HG03108 (cell line): ENCODE results near the gene RRP8.

Experiments used
- ATAC-seq: cut with Tn5 transposase; IDR thresholded peaks from one replicate; pipeline ENCODE4 v1.9.1; 2021; ENCODE audit warnings: moderate library complexity; ENCODE audit not compliant: unreplicated experiment

The RRP8 gene

DNA sequence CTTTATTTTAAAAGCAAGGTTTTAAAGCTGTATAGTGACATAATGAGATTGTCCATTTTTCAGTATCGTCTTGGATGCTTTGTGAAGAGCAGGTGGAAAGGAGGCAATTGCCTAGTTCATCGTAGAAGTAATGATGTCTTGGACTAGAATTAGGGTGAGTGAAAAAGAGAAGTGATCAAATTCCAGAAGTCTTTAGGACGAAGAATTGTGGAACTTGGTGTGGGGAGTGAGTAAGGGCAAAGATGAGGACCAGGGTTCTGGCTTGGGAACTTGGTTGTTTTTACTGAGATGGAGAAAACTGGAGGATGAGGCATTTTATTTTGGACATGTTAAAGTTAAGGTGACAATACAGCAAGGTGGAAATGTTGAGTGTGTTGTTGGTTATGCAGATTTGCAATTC is 1.4 kb upstream of the RRP8 start:
- ATAC-seq: no peak

DNA sequence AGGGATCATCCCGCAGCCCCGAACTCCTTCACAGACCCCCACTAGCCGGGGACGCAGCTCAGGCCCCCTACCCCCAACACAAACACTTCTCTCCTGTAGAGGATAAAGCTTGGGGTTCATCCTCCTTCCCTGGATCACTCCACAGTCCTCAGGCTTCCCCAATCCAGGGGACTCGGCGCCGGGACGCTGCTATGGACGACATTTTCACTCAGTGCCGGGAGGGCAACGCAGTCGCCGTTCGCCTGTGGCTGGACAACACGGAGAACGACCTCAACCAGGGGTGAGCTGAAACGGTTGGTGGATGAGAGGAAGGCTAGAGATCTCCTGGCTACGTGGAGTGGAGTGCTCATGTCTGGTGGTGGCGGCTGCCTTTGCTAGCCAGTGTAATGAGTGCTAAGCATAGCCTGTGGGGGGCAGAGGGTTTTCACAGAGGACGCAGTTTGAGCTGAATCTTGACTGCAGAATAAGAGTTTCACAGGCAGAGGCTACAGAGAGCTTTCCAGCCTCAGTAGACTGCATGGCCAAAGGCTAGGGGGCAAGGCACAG is 738 bp upstream of the RRP8 start:
- peak; percentile 33 for ATAC-seq

DNA sequence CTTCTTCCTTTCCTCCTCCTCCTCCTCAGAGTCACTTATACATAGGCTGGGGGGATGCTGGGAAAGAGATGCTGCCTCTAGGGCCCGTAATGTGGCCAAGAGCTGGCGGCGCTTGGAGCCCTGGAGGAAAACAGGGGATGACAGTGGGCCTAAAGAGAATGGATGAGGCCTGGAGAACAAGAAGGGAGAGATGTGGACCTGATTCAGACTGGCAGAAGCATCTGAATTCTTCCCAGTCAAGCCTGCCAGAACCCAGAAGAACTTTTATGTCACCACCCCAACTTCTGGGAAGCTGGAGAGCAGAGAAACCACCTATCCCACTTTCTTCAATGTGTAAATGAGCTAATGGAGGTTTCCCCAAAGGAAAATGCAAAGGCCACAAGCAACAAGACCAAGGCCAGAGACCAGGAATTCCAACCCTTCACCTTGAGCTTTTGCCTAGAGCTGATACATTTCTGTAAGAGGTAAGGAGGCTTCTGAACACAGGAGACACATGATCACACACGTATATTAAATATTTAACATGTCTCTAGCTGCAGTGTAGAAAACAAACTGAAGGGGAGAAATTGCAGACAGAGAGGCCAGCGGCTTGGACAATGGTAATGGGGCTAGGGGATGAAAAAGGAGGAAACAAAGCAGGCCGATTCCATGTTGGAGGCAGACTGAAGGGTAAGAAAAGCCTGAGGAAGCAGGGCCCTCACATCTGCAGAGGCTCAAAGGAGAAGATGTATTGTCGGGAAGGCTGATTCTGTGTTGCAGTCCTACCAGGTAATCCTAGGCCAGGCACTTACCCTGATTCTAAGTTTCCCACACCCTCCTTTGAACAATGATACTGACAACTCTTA is 1.1 kb downstream of the RRP8 start:
- no peak for ATAC-seq

DNA sequence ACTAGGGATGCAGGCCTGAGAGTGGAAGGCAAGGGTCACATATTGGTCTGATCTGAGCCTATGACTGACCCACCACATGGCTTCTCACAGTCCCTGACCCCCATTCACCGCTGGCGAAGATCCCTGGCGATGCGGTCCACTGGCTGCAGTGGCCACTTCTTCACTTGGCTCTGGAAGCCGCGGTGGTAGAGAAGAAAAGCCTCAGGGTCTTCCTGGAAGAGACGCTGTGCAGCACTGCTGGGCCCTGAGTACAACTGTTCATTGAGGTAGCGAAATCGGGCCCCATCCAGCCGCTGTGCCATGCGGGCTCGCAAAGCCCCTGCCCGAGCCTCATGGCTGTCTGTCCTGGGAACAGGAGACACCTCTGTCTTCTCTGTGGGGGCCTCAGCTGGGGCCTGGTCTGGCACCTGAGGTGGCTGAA is 2.4 kb downstream of the RRP8 start:
- no peak for ATAC-seq

DNA sequence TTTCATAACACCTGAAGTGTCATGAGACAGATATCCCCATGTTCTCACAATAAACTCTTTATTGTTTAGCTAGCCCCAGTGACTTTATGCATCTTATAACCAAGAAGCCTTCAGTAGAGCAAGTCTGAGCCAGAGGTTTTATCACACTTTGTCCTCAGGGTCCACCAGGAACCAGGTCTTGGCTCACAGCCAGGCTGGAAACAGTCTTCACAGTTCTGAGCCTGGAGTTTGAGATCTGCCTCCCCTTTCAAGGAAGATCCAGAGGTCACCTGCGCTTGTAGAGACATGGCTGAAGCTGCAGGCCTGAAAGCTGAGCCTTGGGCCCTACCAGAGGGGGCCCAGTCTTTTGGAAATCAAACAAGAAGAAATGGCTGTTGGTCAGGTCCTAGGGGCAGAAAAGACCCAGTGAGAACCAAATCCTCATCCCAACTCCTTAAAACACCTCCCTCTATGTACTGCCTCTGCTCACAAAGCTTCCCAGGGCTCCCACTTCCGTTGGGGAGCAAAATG is 3.5 kb downstream of the RRP8 start:
- no peak for ATAC-seq

DNA sequence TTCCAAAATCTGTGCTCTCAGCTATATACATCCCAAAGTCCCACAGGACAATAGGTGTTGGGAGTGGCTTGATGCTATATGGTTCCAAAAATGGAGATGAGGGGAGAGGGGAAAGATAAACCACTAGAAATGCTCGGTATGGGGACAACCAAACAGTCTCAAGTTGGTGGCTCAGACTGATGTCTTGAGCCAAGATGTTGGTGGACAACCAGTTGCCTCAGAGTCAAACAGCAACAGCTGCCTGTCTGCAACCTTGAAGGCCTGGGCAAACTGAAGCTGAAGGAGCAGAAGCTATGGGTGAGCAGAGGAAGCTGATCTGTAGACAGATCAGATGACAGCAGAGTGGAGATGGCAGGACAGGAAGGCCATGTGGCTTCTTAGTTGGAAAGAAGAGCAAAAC is 4.0 kb downstream of the RRP8 start:
- ATAC-seq: no peak

DNA sequence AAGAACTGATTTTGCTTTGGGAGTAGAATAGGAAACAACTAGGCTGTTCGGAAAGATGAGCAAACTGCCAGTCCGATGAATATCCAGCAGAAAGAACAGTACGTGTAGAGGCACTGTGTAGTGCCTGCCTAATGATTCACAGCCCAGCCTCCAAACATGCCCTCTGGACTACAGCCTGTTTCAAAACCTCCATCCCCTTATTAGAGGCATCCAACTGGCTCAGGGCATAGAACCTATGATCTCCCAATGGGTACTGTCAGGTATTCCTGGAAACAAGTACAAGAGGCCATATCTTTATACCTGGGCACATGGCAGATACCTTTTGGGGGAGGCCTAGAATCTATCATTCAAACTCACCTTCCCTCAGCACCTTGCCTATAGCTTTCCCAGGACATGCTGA is 4.9 kb downstream of the RRP8 start:
- ATAC-seq: no peak

DNA sequence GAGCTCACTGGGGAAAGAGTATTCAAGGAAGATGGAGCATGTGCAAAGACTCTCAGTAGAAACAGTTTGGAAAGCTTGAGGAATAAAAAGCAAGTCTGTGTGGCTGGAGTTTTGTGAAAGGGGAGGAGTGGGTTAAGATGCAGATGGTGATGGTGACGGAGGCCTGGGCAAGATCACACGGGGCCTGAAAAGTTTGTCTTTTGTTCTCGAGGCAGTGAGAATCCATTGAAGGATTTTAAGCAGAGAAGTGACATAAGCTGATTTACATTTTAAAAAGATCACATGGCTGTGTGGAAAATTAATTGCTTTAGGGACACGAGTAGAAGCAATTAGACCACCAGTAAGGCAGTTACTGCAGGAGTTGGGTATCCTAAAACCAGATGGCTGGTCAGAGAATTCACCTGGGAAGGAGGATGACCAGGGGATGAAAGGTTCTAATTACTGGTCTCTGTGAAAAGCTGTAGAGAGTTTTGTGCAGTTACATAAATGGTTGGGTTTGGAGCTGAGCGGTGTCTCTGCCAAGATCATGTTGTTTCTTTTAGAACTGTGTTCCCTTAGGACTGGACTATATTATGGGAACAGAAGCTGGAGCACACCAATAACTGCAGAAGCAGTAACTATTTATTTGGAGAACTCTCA is 7.1 kb downstream of the RRP8 start:
- ATAC-seq: no peak

DNA sequence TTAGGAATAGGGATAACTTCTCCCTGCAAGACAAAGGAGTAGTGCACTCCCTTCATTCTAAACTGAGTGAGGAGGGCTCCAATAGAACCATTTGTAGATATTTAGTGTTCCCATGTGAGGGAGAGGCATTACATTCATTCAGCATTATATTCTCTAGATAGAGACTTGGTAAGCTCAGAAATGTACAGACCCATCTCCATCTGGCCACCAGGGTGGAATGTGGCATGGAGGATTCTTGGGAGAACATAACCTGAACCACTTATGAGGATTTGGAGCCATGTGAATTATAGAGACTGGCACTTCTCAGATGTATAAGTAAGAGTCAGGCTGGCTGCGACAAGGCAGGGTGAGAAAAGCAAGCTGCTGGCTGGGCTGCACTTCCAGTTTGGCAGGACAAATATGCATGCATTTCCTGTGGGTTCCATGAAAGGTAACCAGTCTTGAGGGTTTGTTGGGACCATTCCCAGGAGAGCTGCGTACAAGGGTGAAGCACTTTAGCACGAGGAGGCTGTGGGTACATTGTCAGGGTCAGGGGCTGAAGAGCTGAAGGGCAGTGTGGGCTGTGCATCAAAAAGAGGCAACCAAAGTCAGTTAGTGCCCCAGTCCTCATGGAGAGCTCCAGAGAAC is 9.2 kb downstream of the RRP8 start:
- no peak for ATAC-seq

DNA sequence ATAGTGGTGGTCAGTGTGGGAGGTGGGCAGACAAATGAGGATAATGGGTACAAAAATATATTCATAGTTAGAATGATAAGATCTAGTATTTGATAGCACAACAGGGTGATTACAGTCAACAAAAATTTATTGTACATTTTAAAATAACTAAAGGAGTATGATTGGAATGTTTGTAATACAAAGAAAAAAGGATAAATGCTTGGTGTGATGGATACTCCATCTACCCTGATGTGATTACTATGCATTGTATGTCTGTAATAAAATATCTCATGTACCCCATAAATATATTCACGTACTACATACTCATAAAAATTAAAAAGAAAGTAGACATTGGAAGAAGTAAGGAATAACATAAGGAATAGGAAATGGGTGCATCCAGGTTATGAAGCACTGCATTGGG is 15.4 kb downstream of the RRP8 start:
- no peak for ATAC-seq

DNA sequence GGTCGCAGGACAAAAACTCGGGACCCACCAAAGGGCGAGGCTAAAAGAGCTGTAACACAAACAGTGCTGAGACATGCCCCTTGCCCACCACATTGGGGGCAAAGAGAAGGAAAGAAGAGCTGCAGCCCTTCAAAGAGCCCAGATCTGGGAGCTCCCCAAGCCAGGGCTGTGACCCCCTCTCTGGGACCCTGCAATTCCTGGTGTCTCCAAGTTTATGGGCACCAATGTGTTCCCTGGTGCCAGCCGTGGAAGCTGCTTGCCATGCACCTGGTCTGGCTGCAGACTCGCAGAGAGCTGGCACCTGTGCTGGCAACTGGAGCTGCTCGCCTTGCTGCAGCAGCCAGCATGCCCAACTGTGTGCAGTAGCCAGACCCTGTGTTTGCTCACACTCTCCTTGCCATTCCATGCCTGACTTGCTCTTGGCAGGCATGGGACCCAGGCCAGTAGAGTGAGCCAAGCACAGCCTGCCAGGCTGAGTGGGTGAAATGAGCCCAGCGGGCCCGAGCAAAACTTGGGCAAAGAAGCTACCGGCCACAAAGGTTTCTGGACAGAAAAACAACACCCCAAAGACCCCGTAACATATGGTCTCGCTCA is 16.0 kb downstream of the RRP8 start:
- ATAC-seq: no peak

DNA sequence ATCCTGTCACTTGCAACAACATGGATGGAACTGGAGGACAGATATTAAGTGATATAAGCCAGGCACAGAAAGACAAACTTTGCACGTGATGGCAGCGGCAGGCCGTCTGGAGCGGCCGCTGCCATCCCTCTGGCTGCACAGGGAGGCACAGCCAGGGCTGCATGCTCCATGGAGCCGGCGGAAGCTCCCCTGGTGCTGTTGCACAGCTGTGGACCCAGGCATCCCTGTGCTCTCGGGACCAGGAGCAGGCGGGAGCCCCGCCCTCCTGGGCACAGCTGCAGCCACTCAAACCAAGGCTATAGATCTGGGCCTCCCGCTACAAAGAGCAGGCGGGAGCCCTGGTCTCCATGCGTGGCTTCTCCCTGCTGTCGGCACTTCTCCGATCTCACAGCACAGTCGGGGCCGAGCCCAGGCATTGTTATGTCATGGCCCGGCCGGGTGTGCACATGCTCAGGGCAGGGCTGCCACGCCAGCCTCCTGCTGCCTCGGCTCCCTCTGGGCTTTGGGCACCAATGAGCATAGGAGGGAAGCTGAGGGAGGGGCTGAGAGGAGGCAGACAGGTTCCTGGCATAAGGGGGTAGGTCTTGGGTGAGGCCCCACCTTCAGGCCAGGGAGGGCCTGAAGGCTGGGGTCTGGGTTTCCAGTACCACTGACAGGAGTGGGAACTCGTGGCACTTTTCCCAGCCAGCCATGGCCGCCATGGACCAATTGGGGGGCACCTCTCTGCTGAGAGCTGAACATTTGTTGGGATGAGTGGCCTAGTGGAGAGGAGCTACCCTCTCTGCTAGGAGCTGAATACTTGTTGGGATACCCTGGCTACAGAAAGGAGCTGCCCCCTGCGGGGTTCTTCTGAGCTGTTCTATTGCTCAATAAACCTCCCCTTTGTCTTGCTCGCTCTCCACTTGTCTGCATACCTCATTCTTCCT is 16.7 kb downstream of the RRP8 start:
- ATAC-seq: no peak

DNA sequence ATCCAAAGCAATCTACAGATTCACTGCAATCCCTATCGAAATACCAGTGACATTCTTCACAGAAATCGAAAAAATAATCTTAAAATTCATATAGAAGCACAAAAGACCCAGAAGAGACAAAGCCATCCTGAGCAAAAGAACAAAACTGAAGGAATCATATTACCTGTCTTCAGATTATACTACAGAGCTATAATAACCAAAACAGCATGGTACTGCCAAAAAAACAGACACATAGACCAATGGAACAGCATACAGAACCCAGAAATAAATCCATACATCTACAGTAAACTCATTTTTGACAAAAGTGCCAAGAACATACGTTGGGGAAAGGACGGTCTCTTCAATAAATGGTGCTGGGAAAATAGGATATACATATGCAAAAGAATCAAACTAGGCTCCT is 18.9 kb downstream of the RRP8 start:
- ATAC-seq: no peak

DNA sequence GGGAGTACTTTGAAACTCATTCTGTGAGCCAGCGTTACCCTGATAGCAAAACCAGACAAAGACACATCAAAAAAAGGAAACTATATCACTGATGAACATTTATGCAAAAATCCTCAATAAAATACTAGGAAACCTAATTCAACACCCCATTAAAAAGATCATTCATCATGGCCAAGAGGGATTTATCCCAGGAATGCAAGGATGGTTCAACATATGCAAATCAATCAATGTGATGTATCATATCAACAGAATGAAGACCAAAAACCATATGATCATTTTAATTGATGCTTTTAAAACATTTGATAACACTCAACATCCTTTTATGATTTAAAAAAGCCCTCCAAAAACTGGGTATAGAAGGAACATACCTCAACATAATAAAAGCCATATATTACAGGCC is 19.8 kb downstream of the RRP8 start:
- no peak for ATAC-seq

DNA sequence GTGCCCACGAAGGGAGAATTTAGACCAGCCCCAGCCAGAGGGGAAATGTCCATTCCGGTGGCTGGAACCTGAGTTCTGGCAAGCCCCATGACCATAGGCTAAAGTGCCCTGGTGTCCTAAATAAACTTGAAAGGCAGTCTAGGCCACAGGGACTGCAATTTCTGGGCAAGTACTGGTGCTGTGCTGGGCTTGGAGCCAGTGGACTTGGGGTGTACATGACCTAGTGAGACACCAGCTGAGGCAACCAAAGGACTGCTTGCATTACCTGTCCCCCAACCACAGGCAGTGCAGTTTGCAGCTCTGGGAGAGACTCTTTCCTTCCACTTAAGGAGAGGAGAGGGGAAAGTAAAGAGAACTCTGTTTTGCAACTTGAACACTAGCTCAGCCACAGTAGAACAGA is 23.7 kb downstream of the RRP8 start:
- ATAC-seq: no peak

DNA sequence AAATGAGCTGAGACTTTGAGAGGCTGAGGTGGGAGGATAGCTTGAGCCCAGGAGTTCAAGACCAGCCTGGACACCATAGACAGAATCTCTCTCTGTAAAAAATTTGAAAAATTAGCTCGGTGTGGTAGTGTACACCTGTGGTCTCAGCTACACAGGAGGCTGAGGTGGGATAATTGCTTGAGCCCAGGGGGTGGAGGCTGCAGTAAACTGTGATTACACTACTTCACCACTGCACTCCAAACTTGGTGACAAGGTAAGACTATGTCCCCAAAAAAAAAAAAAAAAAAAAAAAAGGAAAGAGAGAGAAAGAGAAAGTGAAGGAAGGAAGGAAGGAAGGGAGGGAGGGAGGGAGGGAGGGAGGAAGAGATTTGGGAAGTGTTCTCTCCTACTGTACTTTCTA is 25.3 kb downstream of the RRP8 start:
- no peak for ATAC-seq

DNA sequence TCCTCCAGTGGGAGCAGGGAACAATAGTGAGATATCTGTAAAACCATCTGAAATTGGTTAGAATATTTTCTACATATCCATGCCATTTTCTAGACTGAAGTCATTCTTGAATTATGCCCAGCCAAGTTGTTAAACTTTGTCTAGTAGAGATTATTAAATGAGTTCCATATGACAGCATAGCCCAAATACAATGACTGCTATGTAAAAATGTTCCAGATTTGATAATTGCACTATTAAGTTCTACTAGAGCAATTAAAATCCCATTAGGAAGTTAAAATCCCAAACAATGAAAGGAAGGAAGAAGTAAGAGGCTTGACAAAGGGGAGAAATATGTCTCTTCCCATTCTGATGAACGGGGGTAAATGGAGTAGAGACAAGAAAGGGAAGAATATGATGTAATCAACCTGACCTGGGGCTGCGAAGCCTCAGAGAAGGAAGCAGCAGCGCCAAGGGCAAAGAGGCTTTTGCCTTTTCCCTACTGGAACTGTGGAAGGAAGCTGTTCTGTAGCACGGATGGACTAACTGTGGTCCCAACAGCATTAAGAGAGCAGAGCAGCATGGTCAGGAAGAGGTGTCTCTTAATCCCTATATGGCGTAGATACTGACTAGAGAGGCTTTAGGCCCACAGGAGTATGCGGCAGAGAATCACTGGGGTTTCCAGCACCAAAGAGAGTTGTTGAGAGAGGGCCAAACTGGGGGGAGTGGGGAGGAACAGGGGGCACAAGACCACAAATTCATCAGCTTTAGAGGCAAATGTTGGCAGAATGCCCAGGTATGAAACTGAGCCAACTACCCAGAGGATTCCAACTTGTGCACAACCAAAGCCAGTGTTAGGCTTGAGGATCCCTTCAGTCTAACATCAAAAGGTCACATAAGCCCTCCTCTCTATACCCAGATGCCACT is 26.7 kb downstream of the RRP8 start:
- no peak for ATAC-seq

DNA sequence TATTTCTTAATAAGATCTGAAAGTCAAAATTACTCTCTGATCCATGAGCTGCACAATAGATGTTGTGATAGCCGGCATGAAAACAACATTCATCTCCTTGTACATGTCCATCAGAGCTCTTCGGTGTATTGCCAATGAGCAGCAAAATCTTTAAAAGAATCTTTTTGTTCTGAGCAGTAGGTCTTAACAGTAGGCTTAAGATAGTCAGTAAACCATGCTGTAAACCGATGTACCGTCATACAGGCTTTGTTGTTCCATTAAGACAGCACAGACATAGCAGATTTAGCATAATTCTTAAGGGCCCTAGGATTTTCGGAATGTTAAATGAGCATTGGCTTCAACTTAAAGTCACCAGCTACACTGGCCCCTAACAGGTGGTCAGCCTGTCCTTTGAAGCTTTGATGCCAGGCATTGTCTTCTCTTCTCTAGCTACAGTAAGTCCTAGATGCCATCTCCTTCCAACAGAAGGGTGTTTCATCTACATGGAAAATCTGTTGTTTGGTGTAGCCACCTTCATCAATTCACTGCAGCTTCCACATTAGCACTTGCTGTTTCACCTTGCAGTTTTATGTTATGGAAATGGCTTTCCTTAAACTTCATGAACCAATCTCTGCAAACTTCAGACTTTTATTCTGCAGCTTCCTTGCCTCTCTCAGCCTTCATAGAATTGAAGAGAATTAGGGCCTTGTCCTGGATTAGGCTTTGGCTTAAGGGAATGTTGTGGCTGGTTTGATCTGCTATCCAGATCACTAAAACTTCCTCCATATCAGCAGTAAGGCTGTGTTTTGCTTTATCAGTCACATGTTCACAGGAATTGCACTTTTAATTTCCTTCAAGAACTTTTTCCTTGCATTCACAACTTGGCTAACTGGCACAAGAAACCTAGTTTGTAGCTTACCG is 28.4 kb downstream of the RRP8 start:
- no peak for ATAC-seq
